GM18868 (cell line): ENCODE measurements around the gene DNMT3A.
A peak's percentile ranks its signal among the peaks of the same experiment; 100 is the strongest.

ENCODE experiments used
- ATAC-seq: cut with Tn5 transposase; IDR thresholded peaks from one replicate; pipeline ENCODE4 v1.9.1; 2021; ENCODE audit warnings: mild to moderate bottlenecking, moderate library complexity; ENCODE audit not compliant: unreplicated experiment

The DNMT3A gene

GRCh38 chr2:25262288-25262687 is 79.4 kb downstream of the DNMT3A start:
- ATAC-seq = no peak

GRCh38 chr2:25259737-25260124 is 82.0 kb downstream of the DNMT3A start:
- no peak for ATAC-seq

- no peak for ATAC-seq
These were observed 82.6 kb downstream of the DNMT3A start for GRCh38 chr2:25258847-25259736.

- ATAC-seq = no peak
These were observed 83.5 kb downstream of the DNMT3A start for GRCh38 chr2:25257931-25258846.

DNA sequence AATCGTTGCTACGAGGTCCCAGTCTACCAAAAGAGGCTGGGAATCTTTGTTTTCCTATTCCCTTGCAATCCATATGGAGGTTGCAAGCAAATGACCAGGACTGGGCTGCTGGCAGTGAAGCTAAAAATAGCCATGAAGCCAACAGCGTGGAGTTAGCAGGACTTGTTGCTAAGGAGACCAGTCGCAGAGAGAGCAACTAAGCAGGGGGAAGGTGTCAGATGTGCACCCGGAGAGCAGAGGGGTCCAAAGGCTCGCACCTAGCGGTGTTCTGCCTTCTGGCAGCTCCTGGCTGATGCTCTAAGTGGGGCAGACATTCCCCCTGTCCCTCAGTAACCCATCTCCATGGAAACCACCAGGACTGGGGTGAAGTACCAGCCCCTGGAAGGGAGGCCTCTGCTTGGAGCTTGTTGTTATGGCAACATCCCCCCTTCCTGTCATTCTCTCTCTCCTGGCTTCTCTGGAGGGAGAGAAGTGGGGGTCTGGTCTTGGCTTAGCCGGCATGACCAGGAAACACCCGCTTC is 84.6 kb downstream of the DNMT3A start:
- no peak for ATAC-seq

DNA sequence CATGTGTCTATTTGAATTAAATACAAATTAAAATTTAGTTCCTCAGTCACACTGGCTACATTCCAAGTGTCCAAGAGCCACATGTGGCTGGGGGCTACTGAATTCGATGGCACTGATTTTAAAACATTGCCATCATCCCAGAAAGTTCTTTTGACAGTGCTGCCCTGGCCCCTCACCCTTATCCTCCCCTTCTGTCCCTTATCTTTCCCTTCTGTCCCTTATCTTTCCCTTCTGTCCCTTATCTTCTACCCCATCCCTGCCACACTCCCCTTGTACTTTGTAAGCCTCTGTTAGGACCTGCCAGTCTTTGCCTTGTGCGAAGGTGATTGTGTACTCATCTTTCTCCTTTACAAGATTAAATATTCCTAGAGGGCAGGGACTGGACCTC is 85.2 kb downstream of the DNMT3A start:
- no peak for ATAC-seq

DNA sequence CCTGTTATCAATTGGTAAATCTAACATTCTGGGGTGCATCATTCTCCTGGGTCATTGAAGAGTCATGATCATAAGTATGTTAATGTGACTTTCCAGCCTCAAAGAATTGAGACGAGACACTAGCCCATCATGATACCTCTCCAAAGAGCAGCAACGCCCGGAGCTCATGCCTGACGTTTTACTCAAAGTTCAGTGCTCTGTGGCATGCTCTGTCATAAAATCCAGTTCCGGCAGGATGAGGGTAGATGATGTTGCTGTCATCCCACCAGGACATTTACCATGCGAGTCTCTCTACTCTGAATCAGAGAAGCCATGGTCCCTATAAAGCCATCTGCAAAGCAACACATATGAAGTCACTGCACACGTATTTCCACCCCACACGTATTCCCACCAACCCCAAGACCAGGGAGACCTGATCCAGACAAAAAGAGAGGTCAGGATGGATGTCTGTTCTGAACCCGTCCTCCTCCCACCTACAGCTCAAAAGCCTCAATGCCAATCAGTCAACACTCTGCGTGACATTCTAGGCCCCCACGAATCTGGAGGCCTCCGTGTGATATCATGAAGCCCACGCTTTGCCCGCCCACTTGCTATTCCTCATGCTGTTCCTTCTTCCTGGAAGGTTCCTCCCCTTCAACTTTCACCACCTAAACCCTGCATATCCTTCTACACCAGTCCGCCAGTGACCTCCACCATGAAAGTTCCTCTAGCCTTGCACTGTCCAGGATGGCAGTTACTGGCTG is 85.8 kb downstream of the DNMT3A start:
- no peak for ATAC-seq

DNA sequence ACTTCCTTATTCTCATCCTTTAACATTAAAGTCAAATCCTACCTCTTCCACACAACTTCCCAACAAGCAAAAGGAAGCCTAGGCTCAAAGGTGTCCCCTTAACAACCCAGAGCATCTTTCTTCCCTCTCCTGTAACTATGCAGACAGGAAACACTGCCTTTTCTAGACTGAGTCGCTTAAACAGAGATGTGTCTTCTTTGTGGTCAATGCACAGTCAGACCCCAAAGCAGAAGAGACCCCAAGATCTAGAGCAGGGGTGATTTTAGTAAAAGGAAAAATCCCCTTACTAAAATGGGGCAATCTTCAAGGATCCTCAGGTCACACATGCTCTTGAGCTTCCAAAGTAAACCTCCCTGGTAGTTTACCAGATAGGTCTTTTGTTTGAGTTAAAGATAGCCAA is 86.8 kb downstream of the DNMT3A start:
- no peak for ATAC-seq

- ATAC-seq = no peak
These were observed 88.5 kb downstream of the DNMT3A start for GRCh38 chr2:25253153-25253626.

DNA sequence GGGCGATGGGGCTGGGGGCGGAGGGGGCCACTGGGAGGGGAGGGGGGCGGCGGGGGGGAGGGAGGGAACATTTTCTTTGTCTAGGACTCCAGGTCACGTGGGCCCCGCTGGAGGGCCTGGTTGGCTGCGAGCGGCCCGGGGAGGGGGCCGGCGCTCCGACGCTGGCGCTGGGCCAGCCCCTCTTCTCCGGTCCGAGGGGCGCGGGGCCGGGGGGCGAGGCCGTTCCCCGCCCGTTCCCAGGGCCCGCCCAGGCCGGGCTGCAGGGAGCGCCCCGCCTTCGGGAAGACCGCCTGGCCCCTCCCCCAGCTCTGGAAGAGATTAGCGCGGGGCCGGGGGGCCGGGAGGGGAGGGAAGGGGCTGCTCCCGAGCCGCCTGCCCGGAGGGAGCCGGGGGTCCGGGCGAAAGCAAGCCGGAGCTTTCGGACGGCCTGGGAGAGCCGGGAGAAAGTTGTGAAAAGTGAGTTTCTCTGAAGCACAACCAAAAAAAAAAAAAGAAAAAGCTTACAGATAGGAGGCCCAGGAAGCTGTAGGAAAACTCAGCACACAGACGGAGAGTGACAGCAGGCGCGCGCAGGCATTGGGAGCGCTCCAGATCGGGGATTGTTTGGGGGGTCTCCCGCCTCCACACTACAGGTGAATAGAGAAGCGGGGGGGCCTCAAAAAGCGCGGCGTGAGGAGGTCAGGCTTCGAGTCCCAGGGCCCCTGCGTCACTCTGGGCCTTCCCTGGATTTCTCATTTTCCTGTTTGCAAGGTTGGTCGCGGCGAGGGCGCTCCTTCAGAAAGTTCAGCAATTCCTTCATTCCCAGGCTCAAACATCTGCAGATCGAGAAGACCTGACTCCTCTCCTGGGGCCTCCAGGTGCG is 89.2 kb downstream of the DNMT3A start:
- ATAC-seq = peak; percentile 51

GRCh38 chr2:25251422-25252273 is 90.1 kb downstream of the DNMT3A start:
- ATAC-seq = peak; percentile 47

GRCh38 chr2:25251071-25251421 is 90.7 kb downstream of the DNMT3A start:
- ATAC-seq = peak; percentile 14

DNA sequence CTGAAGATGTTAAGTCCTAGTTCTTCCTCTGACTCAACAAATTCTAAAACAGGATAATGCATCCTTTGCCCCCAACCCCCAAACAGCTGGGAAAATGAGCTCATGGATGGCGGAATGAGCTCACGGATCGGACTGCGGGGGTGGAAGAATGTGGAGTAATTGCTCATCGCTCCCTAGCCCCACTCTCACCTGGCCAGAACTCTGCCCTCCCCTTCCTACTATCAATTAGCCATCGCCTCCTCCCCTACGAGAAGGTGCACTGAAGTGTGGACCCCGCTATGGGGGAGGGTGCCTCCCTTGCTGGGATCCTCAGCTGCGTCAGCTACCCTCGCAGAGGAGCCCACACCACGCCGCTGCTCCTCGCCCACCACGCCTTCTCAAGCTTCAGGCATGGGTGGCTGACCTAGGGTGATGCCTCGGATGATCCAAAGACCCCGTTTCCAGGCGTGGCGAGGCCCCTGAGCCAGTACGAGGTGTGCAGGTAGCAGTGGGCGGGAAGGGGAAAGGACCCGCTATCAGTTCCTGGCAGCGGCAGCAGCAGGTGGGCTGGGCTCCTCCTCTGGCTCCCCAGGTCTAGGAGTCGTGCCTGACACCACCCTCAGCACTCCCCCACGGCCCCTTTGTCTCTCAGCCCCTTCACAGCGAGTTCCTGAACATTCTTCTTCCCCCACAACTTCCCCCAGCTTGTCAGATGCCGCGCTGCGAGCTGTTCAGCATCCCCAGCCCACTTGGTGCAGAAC is 91.2 kb downstream of the DNMT3A start:
- no peak for ATAC-seq

- no peak for ATAC-seq
These were observed 91.9 kb downstream of the DNMT3A start for GRCh38 chr2:25249785-25250184.

- ATAC-seq = no peak
These were observed 93.8 kb downstream of the DNMT3A start for GRCh38 chr2:25247792-25248512.

- no peak for ATAC-seq
These were observed 95.0 kb downstream of the DNMT3A start for GRCh38 chr2:25246558-25247290.

- ATAC-seq = no peak
These were observed 95.7 kb downstream of the DNMT3A start for GRCh38 chr2:25246001-25246400.
